ENCODE results near the gene PCSK7.

PCSK7 gene

GRCh38 chr11:117218133-117218915 is 13.5 kb downstream of the PCSK7 start:
- H3K4me1 ChIP-seq (ENCODE audit: control insufficient read depth, insufficient read depth, low read length), result peaks cover 3% of the 10 kb centered on the region; the same call in 1 of the 2 replicates
- peaks cover 0 to 81% of the 10 kb centered on the region in 2 experiments; a peak in 1 of 3 replicates for H3K36me3 ChIP-seq (ENCODE audit: control insufficient read depth in 2 of 2, insufficient read depth in 1 of 2, low read length in 2 of 2)
- POLR2A ChIA-PET, result interaction anchor here (0.5 to 0.9 kb wide), 2 partner anchors 40 to 108 kb away, joined by 3 to 6 read pairs; partner anchors contain the start of gene SIDT2
- CTCF ChIA-PET, result interaction anchor here (0.6 to 2.5 kb wide), 4 partner anchors 8 to 68 kb away, joined by 3 to 9 read pairs (median 3); no protein-coding TSS in a partner anchor
- H3K9me3 ChIP-seq (ENCODE audit: control insufficient read depth, insufficient read depth, low read depth, low read length), result no peaks in the 10 kb centered on the region
- no peak overlapping the region for H3K4me3 ChIP-seq (ENCODE audit: low read depth, low read length)
- TF ChIP-seq HOXA7 (CRISPR knock-in tag; IDR thresholded peaks at IDR 0.05; ENCODE audit: borderline replicate concordance) (no peak), ZNF175 (tag by site-specific recombination; IDR thresholded peaks at IDR 0.05) (no peak)
- H3K27ac ChIP-seq (ENCODE audit: extremely low read depth, low read depth, low read length), result no peak overlapping the region

DNA sequence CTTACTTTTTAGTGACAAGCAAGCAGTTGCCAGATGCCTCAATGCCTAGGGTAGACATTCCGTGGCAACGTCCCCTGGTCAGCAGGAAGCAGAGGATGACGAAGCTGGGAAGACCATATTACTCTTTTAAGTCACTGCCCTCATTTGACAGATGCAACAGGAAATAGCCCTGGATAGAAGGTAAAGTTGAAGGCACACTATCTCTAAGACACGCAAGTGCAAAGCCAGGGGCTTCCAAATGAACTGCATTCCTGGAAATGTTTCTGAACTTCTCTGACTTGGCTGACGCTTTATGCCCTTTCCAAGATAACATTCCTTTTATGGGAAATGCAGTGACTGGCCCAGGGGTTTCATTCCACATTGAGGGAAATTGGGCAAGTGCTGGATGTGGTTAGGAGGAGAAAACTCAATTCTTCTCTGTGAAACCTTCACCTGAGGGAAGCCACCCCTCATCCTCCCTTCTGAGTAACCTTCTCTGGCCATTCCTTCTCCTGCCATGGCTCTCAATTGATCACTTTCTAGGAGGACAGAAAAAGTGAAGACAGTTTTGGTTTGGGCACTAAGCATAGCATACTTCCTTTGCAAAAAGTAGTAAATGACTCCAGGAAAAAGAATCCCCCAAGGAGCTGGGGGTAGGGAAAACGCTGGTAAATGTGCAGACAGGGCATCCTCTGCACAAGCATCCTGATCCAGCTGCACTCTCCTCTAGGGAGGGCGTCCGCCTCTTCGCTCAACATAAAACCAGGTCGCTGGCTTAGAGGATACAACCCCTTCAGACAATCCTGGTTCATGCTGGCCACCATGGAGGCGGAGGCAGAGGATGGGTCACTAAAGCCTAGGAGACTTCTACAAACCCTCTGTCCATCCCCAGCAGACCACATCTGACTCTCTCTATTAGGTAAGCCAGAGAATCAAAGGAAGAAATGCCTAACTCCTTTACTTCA is 14.5 kb downstream of the PCSK7 start:
- H3K27ac ChIP-seq (ENCODE audit: extremely low read depth, low read depth, low read length), result no peak overlapping the region
- ChIA-PET POLR2A (interaction anchor here (0.5 kb wide), 1 partner anchor 109 kb away, joined by 6 read pairs; no protein-coding TSS in a partner anchor), CTCF (interaction anchor here (0.6 to 2.5 kb wide), 2 partner anchors 9 to 627 kb away, joined by 3 to 9 read pairs; no protein-coding TSS in a partner anchor)
- no peak overlapping the region for H3K4me3 ChIP-seq (ENCODE audit: low read depth, low read length)
- peaks cover 3% of the 10 kb centered on the region; the same call in 1 of the 2 replicates for H3K4me1 ChIP-seq (ENCODE audit: control insufficient read depth, insufficient read depth, low read length)
- TF ChIP-seq, protein P1, sequence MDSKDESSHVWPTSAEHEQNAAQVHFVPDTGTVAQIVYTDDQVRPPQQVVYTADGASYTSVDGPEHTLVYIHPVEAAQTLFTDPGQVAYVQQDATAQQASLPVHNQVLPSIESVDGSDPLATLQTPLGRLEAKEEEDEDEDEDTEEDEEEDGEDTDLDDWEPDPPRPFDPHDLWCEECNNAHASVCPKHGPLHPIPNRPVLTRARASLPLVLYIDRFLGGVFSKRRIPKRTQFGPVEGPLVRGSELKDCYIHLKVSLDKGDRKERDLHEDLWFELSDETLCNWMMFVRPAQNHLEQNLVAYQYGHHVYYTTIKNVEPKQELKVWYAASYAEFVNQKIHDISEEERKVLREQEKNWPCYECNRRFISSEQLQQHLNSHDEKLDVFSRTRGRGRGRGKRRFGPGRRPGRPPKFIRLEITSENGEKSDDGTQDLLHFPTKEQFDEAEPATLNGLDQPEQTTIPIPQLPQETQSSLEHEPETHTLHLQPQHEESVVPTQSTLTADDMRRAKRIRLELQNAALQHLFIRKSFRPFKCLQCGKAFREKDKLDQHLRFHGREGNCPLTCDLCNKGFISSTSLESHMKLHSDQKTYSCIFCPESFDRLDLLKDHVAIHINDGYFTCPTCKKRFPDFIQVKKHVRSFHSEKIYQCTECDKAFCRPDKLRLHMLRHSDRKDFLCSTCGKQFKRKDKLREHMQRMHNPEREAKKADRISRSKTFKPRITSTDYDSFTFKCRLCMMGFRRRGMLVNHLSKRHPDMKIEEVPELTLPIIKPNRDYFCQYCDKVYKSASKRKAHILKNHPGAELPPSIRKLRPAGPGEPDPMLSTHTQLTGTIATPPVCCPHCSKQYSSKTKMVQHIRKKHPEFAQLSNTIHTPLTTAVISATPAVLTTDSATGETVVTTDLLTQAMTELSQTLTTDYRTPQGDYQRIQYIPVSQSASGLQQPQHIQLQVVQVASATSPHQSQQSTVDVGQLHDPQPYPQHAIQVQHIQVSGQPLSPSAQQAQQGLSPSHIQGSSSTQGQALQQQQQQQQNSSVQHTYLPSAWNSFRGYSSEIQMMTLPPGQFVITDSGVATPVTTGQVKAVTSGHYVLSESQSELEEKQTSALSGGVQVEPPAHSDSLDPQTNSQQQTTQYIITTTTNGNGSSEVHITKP (tag by site-specific recombination; IDR thresholded peaks at IDR 0.05), result no peak
- TF ChIP-seq REPIN1 (tag by site-specific recombination; IDR thresholded peaks at IDR 0.05; ENCODE audit: low read depth) (no peak), ZNF324 (tag by site-specific recombination; IDR thresholded peaks at IDR 0.05) (no peak), KLF16 (tag by site-specific recombination; IDR thresholded peaks at IDR 0.05) (no peak), ZNF202 (tag by site-specific recombination; IDR thresholded peaks at IDR 0.05; ENCODE audit: borderline replicate concordance) (no peak)
- peaks cover 0 to 82% of the 10 kb centered on the region in 2 experiments; a peak in 1 of 3 replicates for H3K36me3 ChIP-seq (ENCODE audit: control insufficient read depth in 2 of 2, insufficient read depth in 1 of 2, low read length in 2 of 2)
- H3K9me3 ChIP-seq (ENCODE audit: control insufficient read depth, insufficient read depth, low read depth, low read length), result no peaks in the 10 kb centered on the region

DNA sequence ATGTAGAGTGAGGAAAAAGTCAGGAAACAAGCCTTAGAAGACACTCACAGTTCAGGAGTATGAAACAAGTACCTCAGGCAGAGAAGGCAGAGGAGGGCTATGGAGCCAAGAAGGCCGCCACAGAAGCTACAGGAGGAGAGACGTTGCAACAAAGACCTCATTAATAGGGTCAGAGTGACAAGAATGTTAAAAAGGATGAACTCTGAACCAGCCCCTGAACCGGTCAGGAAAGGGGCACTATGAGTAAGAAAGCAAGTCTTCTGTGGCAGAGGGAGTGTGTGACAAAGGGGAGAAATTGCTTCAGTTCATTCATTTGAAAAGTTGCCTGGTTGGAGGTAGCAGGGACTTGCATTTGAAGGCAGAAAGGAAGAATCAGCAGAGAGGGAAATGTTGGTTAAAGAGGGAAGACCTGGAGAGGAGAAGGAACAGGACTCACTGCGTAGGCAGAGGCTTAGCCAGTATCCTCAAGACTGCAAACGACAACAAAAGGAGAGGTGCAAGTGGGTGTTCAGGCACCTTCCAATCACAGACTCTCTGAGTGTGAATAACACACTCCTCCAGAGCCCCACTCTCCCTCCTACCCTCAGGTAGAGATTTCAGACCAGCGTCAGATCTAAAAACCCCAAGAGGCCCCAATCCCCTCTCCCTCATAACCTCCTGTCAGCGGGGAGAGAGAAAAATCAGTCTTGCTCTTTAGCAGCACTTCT is 17.3 kb downstream of the PCSK7 start:
- no peaks in the 10 kb centered on the region for H3K9me3 ChIP-seq (ENCODE audit: control insufficient read depth, insufficient read depth, low read depth, low read length)
- H3K4me1 ChIP-seq (ENCODE audit: control insufficient read depth, insufficient read depth, low read length), result no peaks in the 10 kb centered on the region
- CTCF ChIA-PET, result no interaction called here
- no peak overlapping the region for H3K27ac ChIP-seq (ENCODE audit: extremely low read depth, low read depth, low read length)
- POLR2A ChIA-PET, result no interaction called here
- H3K36me3 ChIP-seq (ENCODE audit: control insufficient read depth in 2 of 2, insufficient read depth in 1 of 2, low read length in 2 of 2), result peaks cover 0 to 70% of the 10 kb centered on the region in 2 experiments; a peak in 1 of 3 replicates
- no peak overlapping the region for H3K4me3 ChIP-seq (ENCODE audit: low read depth, low read length)
- TF ChIP-seq ZNF76 (tag by site-specific recombination; IDR thresholded peaks at IDR 0.05; ENCODE audit: borderline replicate concordance, low read depth), result no peak
- TF ChIP-seq ZNF324 (tag by site-specific recombination; IDR thresholded peaks at IDR 0.05), result no peak
- peak; percentile 59 for TF ChIP-seq EGR2 (tag by site-specific recombination; IDR thresholded peaks at IDR 0.05; ENCODE audit: low read depth)
- TF ChIP-seq ZNF174 (tag by site-specific recombination; IDR thresholded peaks at IDR 0.05), result no peak
- no peak for TF ChIP-seq ZNF555 (tag by site-specific recombination; conservative IDR thresholded peaks at IDR 0.05)

Data from HEK293 (cell line).